HEK293T (cell line): ENCODE measurements around the gene AJM1.

Source experiments
- FOXA1 ChIP-seq: fragments of 450-650 bp; IDR thresholded peaks from 2 replicates; pipeline ENCODE4 v1.6.1; 2016; ENCODE audit warnings: mild to moderate bottlenecking
- SUZ12 ChIP-seq: fragments of 450-650 bp; IDR thresholded peaks from 2 replicates; pipeline ENCODE4 v1.6.1; 2016; ENCODE audit warnings: mild to moderate bottlenecking

GRCh38 chr9:136858452-136858843 lies 16.2 kb downstream of the AJM1 start:
- TF ChIP-seq SUZ12 (no peak), FOXA1 (no peak)
